ENCODE data around the gene KPNB1.

Gene KPNB1

GRCh38 chr17:47684535-47685193, 34.9 kb downstream of the KPNB1 start:
- Histone ChIP-seq H3K9me3 (ENCODE audit: control insufficient read depth, insufficient read depth, low read length) (no peaks in the 10 kb centered on the region), H3K4me3 (ENCODE audit: low read depth, low read length) (no peak overlapping the region), H3K27me3 (ENCODE audit: control insufficient read depth, insufficient read depth, low read length) (no peaks in the 10 kb centered on the region), H3K9ac (ENCODE audit: low read depth, low read length) (no peak overlapping the region), H3K4me1 (ENCODE audit: control insufficient read depth, insufficient read depth, low read length) (peaks cover 8% of the 10 kb centered on the region), H3K36me3 (ENCODE audit: control insufficient read depth, insufficient read depth, low read length) (peaks cover 23% of the 10 kb centered on the region)

- no peak overlapping the region for H3K4me3 ChIP-seq (ENCODE audit: low read depth, low read length)
- no peaks in the 10 kb centered on the region for H3K27me3 ChIP-seq (ENCODE audit: control insufficient read depth, insufficient read depth, low read length)
- no peak overlapping the region for H3K9ac ChIP-seq (ENCODE audit: low read depth, low read length)
- H3K4me1 ChIP-seq (ENCODE audit: control insufficient read depth, insufficient read depth, low read length) = peaks cover 8% of the 10 kb centered on the region
- H3K9me3 ChIP-seq (ENCODE audit: control insufficient read depth, insufficient read depth, low read length) = no peaks in the 10 kb centered on the region
- H3K36me3 ChIP-seq (ENCODE audit: control insufficient read depth, insufficient read depth, low read length) = peaks cover 14% of the 10 kb centered on the region
These were observed 36.0 kb downstream of the KPNB1 start for GRCh38 chr17:47685556-47686275.

- Histone ChIP-seq H3K9ac (ENCODE audit: low read depth, low read length) (no peak overlapping the region), H3K4me3 (ENCODE audit: low read depth, low read length) (no peak overlapping the region), H3K4me1 (ENCODE audit: control insufficient read depth, insufficient read depth, low read length) (peaks cover 8% of the 10 kb centered on the region), H3K36me3 (ENCODE audit: control insufficient read depth, insufficient read depth, low read length) (peaks cover 12% of the 10 kb centered on the region), H3K9me3 (ENCODE audit: control insufficient read depth, insufficient read depth, low read length) (no peaks in the 10 kb centered on the region), H3K27me3 (ENCODE audit: control insufficient read depth, insufficient read depth, low read length) (no peaks in the 10 kb centered on the region)
These were observed 36.5 kb downstream of the KPNB1 start for GRCh38 chr17:47686276-47686635.

GRCh38 chr17:47686664-47687327, 37.1 kb downstream of the KPNB1 start:
- Histone ChIP-seq H3K36me3 (ENCODE audit: control insufficient read depth, insufficient read depth, low read length) (peaks cover 9% of the 10 kb centered on the region), H3K4me3 (ENCODE audit: low read depth, low read length) (no peak overlapping the region), H3K9ac (ENCODE audit: low read depth, low read length) (no peak overlapping the region), H3K4me1 (ENCODE audit: control insufficient read depth, insufficient read depth, low read length) (peaks cover 8% of the 10 kb centered on the region), H3K9me3 (ENCODE audit: control insufficient read depth, insufficient read depth, low read length) (no peaks in the 10 kb centered on the region), H3K27me3 (ENCODE audit: control insufficient read depth, insufficient read depth, low read length) (no peaks in the 10 kb centered on the region)

DNA sequence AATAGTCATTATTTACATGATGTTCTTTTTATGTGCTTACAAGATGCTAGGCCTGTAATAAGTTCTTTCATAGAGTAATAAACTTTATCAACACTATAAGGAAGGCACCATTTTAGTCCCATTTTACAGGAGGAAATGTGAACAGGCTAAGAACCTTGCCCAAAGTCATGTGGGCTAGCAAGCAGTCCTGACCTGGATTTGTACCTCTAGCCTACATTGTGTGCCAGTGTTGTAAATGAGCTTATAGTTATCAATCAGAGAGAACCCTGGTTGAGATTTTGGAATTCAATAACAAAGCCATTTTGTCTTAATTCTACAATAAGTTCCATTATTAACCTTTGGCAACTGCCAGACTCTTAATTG, 37.6 kb downstream of the KPNB1 start:
- H3K27me3 ChIP-seq (ENCODE audit: control insufficient read depth, insufficient read depth, low read length) = no peaks in the 10 kb centered on the region

GRCh38 chr17:47687748-47688147, 38.0 kb downstream of the KPNB1 start:
- H3K4me3 ChIP-seq (ENCODE audit: low read depth, low read length) = no peak overlapping the region
- no peaks in the 10 kb centered on the region for H3K36me3 ChIP-seq (ENCODE audit: control insufficient read depth, insufficient read depth, low read length)
- peak overlapping the region; percentile 55 for H3K9ac ChIP-seq (ENCODE audit: low read depth, low read length)
- no peaks in the 10 kb centered on the region for H3K9me3 ChIP-seq (ENCODE audit: control insufficient read depth, insufficient read depth, low read length)
- H3K27me3 ChIP-seq (ENCODE audit: control insufficient read depth, insufficient read depth, low read length) = no peaks in the 10 kb centered on the region
- H3K4me1 ChIP-seq (ENCODE audit: control insufficient read depth, insufficient read depth, low read length) = peaks cover 17% of the 10 kb centered on the region

More for the DNA sequence above, 37.6 kb downstream of the KPNB1 start:
- Histone ChIP-seq H3K4me1 (ENCODE audit: control insufficient read depth, insufficient read depth, low read length) (peaks cover 13% of the 10 kb centered on the region), H3K9ac (ENCODE audit: low read depth, low read length) (no peak overlapping the region), H3K4me3 (ENCODE audit: low read depth, low read length) (no peak overlapping the region), H3K36me3 (ENCODE audit: control insufficient read depth, insufficient read depth, low read length) (peaks cover 4% of the 10 kb centered on the region), H3K9me3 (ENCODE audit: control insufficient read depth, insufficient read depth, low read length) (no peaks in the 10 kb centered on the region)

- H3K4me1 ChIP-seq (ENCODE audit: control insufficient read depth, insufficient read depth, low read length) = peaks cover 23% of the 10 kb centered on the region
- H3K9me3 ChIP-seq (ENCODE audit: control insufficient read depth, insufficient read depth, low read length) = no peaks in the 10 kb centered on the region
- H3K9ac ChIP-seq (ENCODE audit: low read depth, low read length) = no peak overlapping the region
- H3K36me3 ChIP-seq (ENCODE audit: control insufficient read depth, insufficient read depth, low read length) = no peaks in the 10 kb centered on the region
- H3K27me3 ChIP-seq (ENCODE audit: control insufficient read depth, insufficient read depth, low read length) = no peaks in the 10 kb centered on the region
- H3K4me3 ChIP-seq (ENCODE audit: low read depth, low read length) = no peak overlapping the region
These were observed 40.4 kb downstream of the KPNB1 start for GRCh38 chr17:47690121-47690520.

DNA sequence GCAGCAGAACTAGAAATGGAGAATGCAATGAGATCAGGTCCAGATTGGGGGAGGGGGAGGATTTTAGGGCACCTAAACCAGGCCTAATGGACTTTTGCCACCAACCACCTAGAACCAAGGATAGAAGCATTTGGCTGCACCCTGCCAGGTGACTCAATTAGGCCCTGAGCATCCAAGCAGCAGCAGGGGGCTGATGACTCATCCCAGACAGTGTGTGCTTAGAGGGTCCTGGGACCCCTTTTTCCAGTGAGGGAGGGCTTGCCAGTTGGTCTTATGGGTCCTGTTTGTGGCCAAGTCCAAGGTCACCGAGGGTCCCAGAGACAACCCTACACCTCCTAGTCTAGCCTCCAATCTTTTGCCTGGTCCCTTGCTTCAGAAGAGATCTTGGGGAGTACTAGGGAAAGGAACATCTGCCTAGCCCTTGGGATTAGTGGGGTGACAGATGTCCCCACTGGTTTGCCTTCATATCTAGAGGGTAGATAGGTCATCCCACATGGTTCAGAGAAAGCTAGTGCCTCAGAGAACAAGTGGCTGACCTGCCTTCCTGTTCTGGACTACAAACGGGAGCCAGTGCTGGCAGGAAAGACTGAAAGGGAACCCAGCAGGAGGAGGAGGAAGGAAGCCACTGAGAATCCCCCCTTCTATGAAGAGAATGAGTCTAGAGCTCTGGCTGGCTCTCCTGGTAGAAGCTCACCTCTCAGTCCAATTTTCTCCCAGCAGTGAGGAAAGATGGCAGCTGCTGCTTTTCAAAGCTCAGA, 42.6 kb downstream of the KPNB1 start:
- Histone ChIP-seq H3K9ac (ENCODE audit: low read depth, low read length) (no peak overlapping the region), H3K27me3 (ENCODE audit: control insufficient read depth, insufficient read depth, low read length) (peaks cover 3% of the 10 kb centered on the region), H3K4me1 (ENCODE audit: control insufficient read depth, insufficient read depth, low read length) (peaks cover 24% of the 10 kb centered on the region), H3K36me3 (ENCODE audit: control insufficient read depth, insufficient read depth, low read length) (peaks cover 2% of the 10 kb centered on the region), H3K9me3 (ENCODE audit: control insufficient read depth, insufficient read depth, low read length) (no peaks in the 10 kb centered on the region), H3K4me3 (ENCODE audit: low read depth, low read length) (peak overlapping the region; percentile 24)

DNA sequence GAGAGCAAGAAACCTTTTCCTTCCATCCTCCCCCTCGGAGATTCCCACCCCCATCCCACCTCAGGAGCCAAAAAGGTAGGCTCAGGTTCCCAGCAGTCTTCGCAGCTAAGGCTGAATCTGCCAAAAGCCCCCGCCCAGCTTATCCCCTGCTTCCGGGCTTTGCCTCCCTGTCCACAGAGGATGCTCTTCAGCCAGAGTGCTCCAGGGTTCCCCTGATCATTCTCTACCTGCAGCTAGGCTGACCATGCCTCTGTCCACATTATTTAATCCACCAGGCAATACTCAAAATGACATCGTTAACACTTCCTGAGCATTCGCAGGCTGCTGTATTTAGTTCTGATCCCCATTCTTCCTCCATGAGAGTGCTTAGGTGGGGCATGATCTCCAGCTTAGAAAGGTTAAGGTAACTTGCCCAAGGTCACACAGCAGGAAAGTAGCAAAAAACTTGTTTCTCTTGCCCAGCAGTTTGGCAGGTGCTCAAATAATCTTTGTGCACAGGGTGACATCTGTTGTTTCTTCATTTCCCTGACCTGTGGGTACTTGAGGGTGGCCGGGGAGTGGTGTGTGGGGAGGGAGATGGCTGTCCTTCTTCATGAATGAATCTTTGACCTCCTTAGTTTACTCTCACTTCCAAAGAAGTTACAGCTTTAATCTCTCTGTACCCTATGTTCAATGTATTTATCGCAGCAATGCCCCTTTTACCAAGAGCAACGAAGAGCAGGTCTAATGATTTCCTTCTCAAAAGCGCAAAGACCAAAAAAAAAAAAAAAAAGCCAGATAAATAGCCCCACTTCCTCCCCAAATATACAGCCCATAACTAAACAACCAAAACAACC, 43.4 kb downstream of the KPNB1 start:
- H3K9ac ChIP-seq (ENCODE audit: low read depth, low read length) = peak overlapping the region; percentile 65

GRCh38 chr17:47693731-47694580, 44.2 kb downstream of the KPNB1 start, which contains the start of gene TBKBP1:
Gene TBKBP1, plus strand, starts transcription at chr17:47694161. Its CDS starts 1,952 bp downstream, at chr17:47696113.
- Histone ChIP-seq H3K4me1 (ENCODE audit: control insufficient read depth, insufficient read depth, low read length) (peaks cover 18% of the 10 kb centered on the region), H3K27me3 (ENCODE audit: control insufficient read depth, insufficient read depth, low read length) (peaks cover 3% of the 10 kb centered on the region), H3K9me3 (ENCODE audit: control insufficient read depth, insufficient read depth, low read length) (no peaks in the 10 kb centered on the region), H3K36me3 (ENCODE audit: control insufficient read depth, insufficient read depth, low read length) (peaks cover 2% of the 10 kb centered on the region), H3K4me3 (ENCODE audit: low read depth, low read length) (peak within 1 kb of the TSS; percentile 95), H3K9ac (ENCODE audit: low read depth, low read length) (peak within 1 kb of the TSS; percentile 65)

More for the DNA sequence above, 43.4 kb downstream of the KPNB1 start:
- H3K4me1 ChIP-seq (ENCODE audit: control insufficient read depth, insufficient read depth, low read length) = peaks cover 18% of the 10 kb centered on the region
- peaks cover 2% of the 10 kb centered on the region for H3K36me3 ChIP-seq (ENCODE audit: control insufficient read depth, insufficient read depth, low read length)
- peak overlapping the region; percentile 58 for H3K4me3 ChIP-seq (ENCODE audit: low read depth, low read length)
- no peaks in the 10 kb centered on the region for H3K9me3 ChIP-seq (ENCODE audit: control insufficient read depth, insufficient read depth, low read length)
- peaks cover 3% of the 10 kb centered on the region for H3K27me3 ChIP-seq (ENCODE audit: control insufficient read depth, insufficient read depth, low read length)
